GM12891 (cell line): ENCODE results near the gene HMG20A.

Experiments
- POLR2A ChIP-seq: IDR thresholded peaks from 2 replicates; pipeline ENCODE4 v1.6.1; 2011; ENCODE audit warnings: low read depth, low read length, control low read depth
- POLR2AphosphoS5 ChIP-seq: IDR thresholded peaks from 2 replicates; pipeline ENCODE4 v1.6.1; 2011; ENCODE audit warnings: low read depth, low read length, control low read depth

DNA sequence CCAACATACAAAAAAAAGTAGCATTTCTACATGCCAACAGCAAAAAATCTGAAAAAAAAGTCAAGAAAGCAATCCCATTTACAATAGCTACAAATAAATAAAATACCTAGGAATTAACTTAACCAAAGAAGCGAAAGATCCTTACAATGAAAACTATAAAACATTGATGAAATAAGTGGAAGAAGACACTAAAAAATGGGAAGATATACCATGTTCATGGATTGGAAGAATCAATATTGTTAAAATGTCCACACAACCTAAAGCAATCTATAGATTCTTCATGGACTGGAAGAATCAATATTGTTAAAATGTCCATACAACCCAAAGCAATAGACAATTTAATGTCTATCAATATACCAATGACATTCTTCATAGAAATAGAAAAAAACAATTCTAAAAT is 21.8 kb upstream of the HMG20A start:
- TF ChIP-seq POLR2AphosphoS5, result no peak
- TF ChIP-seq POLR2A, result no peak
